OCI-LY7 (cell line): Measurements from ENCODE around the gene SRGAP1.

Experiments used
- EZH2phosphoT487 ChIP-seq: fragments of 200-600 bp; sonication (generic); IDR thresholded peaks from 2 replicates; pipeline ENCODE4 v1.6.1; 2018; ENCODE audit warnings: low read depth, borderline replicate concordance, mild to moderate bottlenecking, mixed run types, antibody characterized with exemption, low read length, moderate library complexity, mixed read lengths
- TF ChIP-seq, protein P1 (sequence below): fragments of 200-600 bp; sonication (generic); conservative IDR thresholded peaks from 2 replicates; pipeline ENCODE4 v1.5.1; 2014; ENCODE audit warnings: mild to moderate bottlenecking, antibody characterized with exemption, low read length, moderate library complexity, mixed read lengths

DNA sequence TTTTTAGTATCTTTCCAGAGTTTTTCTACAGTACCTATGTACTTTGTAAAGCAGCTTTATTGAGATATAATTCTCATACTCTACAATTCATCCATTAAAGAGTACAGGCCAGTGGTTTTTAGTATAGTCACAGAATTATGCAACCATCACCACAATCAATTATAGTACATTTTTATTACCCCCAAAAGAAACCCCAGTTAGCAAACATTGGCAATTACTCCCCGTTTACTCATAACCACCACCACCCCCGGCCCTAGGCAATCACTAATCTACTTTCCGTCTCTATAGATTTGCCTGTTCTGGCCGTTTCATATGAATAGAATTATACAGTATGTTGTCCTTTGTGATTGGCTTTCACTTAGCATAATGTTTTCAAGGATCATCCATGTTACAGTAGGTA is 257.8 kb downstream of the SRGAP1 start:
- TF ChIP-seq, protein P1, sequence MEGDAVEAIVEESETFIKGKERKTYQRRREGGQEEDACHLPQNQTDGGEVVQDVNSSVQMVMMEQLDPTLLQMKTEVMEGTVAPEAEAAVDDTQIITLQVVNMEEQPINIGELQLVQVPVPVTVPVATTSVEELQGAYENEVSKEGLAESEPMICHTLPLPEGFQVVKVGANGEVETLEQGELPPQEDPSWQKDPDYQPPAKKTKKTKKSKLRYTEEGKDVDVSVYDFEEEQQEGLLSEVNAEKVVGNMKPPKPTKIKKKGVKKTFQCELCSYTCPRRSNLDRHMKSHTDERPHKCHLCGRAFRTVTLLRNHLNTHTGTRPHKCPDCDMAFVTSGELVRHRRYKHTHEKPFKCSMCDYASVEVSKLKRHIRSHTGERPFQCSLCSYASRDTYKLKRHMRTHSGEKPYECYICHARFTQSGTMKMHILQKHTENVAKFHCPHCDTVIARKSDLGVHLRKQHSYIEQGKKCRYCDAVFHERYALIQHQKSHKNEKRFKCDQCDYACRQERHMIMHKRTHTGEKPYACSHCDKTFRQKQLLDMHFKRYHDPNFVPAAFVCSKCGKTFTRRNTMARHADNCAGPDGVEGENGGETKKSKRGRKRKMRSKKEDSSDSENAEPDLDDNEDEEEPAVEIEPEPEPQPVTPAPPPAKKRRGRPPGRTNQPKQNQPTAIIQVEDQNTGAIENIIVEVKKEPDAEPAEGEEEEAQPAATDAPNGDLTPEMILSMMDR: no peak
- TF ChIP-seq EZH2phosphoT487: no peak
